ENCODE data around the gene POLA1. TPM values are rescaled to one million over a fixed set of nuclear protein-coding genes. Genes with fewer than 3 reads are reported as not detected.

POLA1 gene
- total and polyA plus RNA-seq, 4 donors: 8.8 to 30.8 (median 14.9) TPM

- no peaks in the 10 kb centered on the region for H3K9me3 ChIP-seq (ENCODE audit: control insufficient read depth, insufficient read depth, low read length)
- H3K27me3 ChIP-seq (ENCODE audit: control insufficient read depth, insufficient read depth, low read length): no peaks in the 10 kb centered on the region
- no peaks in the 10 kb centered on the region for H3K4me1 ChIP-seq (ENCODE audit: control insufficient read depth, insufficient read depth, low read length)
- DNase-seq (ENCODE audit: low read depth in 4 of 6, low spot score in 6 of 6): no peak
- WGBS (ENCODE audit: insufficient coverage): 100% methylated on average over 1 of the region's 2 CpGs
- no peaks in the 10 kb centered on the region for H3K36me3 ChIP-seq (ENCODE audit: control insufficient read depth, insufficient read depth, low read length)
- H3K27ac ChIP-seq (ENCODE audit: low read depth, low read length): no peak overlapping the region
- H3K4me3 ChIP-seq (ENCODE audit: low read depth, low read length): no peak overlapping the region
These were observed 134.4 kb downstream of the POLA1 start for GRCh38 chrX:24828147-24828546.

- Histone ChIP-seq H3K9me3 (ENCODE audit: control insufficient read depth, insufficient read depth, low read length) (no peaks in the 10 kb centered on the region), H3K4me1 (ENCODE audit: control insufficient read depth, insufficient read depth, low read length) (no peaks in the 10 kb centered on the region), H3K36me3 (ENCODE audit: control insufficient read depth, insufficient read depth, low read length) (no peaks in the 10 kb centered on the region), H3K27me3 (ENCODE audit: control insufficient read depth, insufficient read depth, low read length) (no peaks in the 10 kb centered on the region), H3K27ac (ENCODE audit: low read depth, low read length) (no peak overlapping the region), H3K4me3 (ENCODE audit: low read depth, low read length) (no peak overlapping the region)
- no peak for DNase-seq (ENCODE audit: low read depth in 4 of 6, low spot score in 6 of 6)
- 89% methylated on average over 2 of the region's 2 CpGs for WGBS (ENCODE audit: insufficient coverage)
These were observed 134.9 kb downstream of the POLA1 start for GRCh38 chrX:24828600-24828999.

- 49% methylated on average over 2 of the region's 5 CpGs for WGBS (ENCODE audit: insufficient coverage)
- H3K4me3 ChIP-seq (ENCODE audit: low read depth, low read length): no peak overlapping the region
- no peaks in the 10 kb centered on the region for H3K9me3 ChIP-seq (ENCODE audit: control insufficient read depth, insufficient read depth, low read length)
- H3K4me1 ChIP-seq (ENCODE audit: control insufficient read depth, insufficient read depth, low read length): no peaks in the 10 kb centered on the region
- no peak for DNase-seq (ENCODE audit: low read depth in 4 of 6, low spot score in 6 of 6)
- no peak overlapping the region for H3K27ac ChIP-seq (ENCODE audit: low read depth, low read length)
- H3K27me3 ChIP-seq (ENCODE audit: control insufficient read depth, insufficient read depth, low read length): no peaks in the 10 kb centered on the region
- no peaks in the 10 kb centered on the region for H3K36me3 ChIP-seq (ENCODE audit: control insufficient read depth, insufficient read depth, low read length)
These were observed 140.0 kb downstream of the POLA1 start for GRCh38 chrX:24833695-24834094.

DNA sequence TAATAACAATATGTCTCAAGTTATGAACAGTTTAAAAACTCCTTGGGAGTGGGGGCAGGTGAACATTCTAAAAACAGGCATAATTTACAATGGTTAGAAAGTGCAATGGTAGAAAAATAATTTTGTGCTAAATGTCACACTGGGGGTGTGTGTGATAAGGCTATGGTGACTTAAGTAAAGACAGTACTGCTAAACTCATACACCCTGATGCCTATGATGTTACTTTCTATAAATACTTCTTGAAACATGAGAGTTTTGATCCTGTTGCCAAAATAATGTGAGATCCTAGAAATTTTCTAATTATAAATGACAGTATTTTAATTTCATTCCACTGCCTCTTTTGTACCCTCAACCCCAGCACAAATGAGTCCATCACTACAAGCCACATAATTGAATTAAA is 144.2 kb downstream of the POLA1 start:
- peaks cover 2% of the 10 kb centered on the region for H3K27me3 ChIP-seq (ENCODE audit: control insufficient read depth, insufficient read depth, low read length)
- no peaks in the 10 kb centered on the region for H3K4me1 ChIP-seq (ENCODE audit: control insufficient read depth, insufficient read depth, low read length)
- no peaks in the 10 kb centered on the region for H3K9me3 ChIP-seq (ENCODE audit: control insufficient read depth, insufficient read depth, low read length)
- H3K36me3 ChIP-seq (ENCODE audit: control insufficient read depth, insufficient read depth, low read length): no peaks in the 10 kb centered on the region
- DNase-seq (ENCODE audit: low read depth in 4 of 6, low spot score in 6 of 6): no peak
- H3K27ac ChIP-seq (ENCODE audit: low read depth, low read length): no peak overlapping the region
- no peak overlapping the region for H3K4me3 ChIP-seq (ENCODE audit: low read depth, low read length)

DNA sequence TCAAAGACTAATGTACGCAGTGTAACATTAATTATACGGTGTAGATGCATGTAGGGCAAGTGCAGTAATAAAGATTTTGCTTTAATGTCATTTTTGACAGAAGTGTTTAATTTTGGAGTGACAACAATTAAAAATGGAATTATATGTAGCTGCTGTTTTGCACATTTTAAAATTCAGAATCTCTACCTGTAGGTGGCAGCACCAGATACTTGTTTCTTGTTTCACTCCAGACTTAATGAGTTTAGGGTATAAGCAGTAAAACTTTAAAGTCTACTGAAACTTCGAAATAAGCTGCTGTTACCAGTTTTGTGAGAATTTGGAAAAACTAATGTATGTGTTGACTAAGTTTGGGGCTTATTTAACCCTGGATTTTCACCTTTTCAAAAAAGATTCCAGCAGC is 144.9 kb downstream of the POLA1 start:
- no peaks in the 10 kb centered on the region for H3K4me1 ChIP-seq (ENCODE audit: control insufficient read depth, insufficient read depth, low read length)
- H3K27me3 ChIP-seq (ENCODE audit: control insufficient read depth, insufficient read depth, low read length): peaks cover 2% of the 10 kb centered on the region
- 14% methylated on average over 3 of the region's 3 CpGs for WGBS (ENCODE audit: insufficient coverage)
- no peaks in the 10 kb centered on the region for H3K9me3 ChIP-seq (ENCODE audit: control insufficient read depth, insufficient read depth, low read length)
- no peak overlapping the region for H3K4me3 ChIP-seq (ENCODE audit: low read depth, low read length)
- no peaks in the 10 kb centered on the region for H3K36me3 ChIP-seq (ENCODE audit: control insufficient read depth, insufficient read depth, low read length)
- no peak overlapping the region for H3K27ac ChIP-seq (ENCODE audit: low read depth, low read length)
- DNase-seq (ENCODE audit: low read depth in 4 of 6, low spot score in 6 of 6): peak in 5 of 6 donors; percentile 7 to 73 (median 31)

- 67% methylated on average over 3 of the region's 4 CpGs for WGBS (ENCODE audit: insufficient coverage)
- no peaks in the 10 kb centered on the region for H3K9me3 ChIP-seq (ENCODE audit: control insufficient read depth, insufficient read depth, low read length)
These were observed 145.6 kb downstream of the POLA1 start for GRCh38 chrX:24839331-24839730.

GRCh38 chrX:24842486-24842885 is 148.8 kb downstream of the POLA1 start:
- H3K27me3 ChIP-seq (ENCODE audit: control insufficient read depth, insufficient read depth, low read length): peaks cover 2% of the 10 kb centered on the region
- peak in 1 of 6 donors; percentile 4 for DNase-seq (ENCODE audit: low read depth in 4 of 6, low spot score in 6 of 6)
- WGBS (ENCODE audit: insufficient coverage): 33% methylated on average over 1 of the region's 5 CpGs

More at GRCh38 chrX:24839331-24839730, 145.6 kb downstream of the POLA1 start:
- no peaks in the 10 kb centered on the region for H3K4me1 ChIP-seq (ENCODE audit: control insufficient read depth, insufficient read depth, low read length)
- peaks cover 2% of the 10 kb centered on the region for H3K27me3 ChIP-seq (ENCODE audit: control insufficient read depth, insufficient read depth, low read length)
- H3K36me3 ChIP-seq (ENCODE audit: control insufficient read depth, insufficient read depth, low read length): no peaks in the 10 kb centered on the region
- no peak for DNase-seq (ENCODE audit: low read depth in 4 of 6, low spot score in 6 of 6)
- H3K4me3 ChIP-seq (ENCODE audit: low read depth, low read length): no peak overlapping the region
- no peak overlapping the region for H3K27ac ChIP-seq (ENCODE audit: low read depth, low read length)

DNA sequence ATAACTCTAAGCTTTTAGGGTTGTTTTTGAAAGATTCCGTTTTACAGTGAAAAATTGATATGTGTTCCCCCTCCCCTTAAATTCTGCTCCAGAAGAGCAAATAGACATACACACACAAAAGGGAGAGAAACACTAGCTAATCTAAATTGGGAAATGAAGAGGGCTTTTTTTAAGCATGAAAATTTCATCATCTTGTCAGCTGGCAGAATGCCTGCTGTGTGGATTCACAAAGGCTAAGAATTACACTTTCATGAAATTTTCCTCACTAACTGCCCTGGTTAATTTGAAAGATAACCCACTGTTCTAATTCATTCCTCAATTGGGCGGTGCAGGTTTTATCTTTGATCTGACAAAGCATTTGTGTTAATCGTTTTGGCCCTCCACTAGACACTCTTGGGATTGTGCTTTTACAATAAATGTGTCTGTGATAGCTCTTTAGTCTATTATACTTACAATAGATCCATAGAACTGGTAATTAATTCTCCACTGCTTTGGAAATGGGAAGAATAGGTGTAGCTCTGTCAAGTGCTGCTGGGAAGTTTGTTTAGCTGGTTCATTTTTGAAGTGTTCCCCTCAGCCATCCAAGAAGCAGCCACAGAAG is 152.9 kb downstream of the POLA1 start:
- Histone ChIP-seq H3K27me3 (ENCODE audit: control insufficient read depth, insufficient read depth, low read length) (no peaks in the 10 kb centered on the region), H3K36me3 (ENCODE audit: control insufficient read depth, insufficient read depth, low read length) (no peaks in the 10 kb centered on the region), H3K4me3 (ENCODE audit: low read depth, low read length) (no peak overlapping the region), H3K4me1 (ENCODE audit: control insufficient read depth, insufficient read depth, low read length) (no peaks in the 10 kb centered on the region), H3K9me3 (ENCODE audit: control insufficient read depth, insufficient read depth, low read length) (no peaks in the 10 kb centered on the region), H3K27ac (ENCODE audit: low read depth, low read length) (no peak overlapping the region)
- no CpG with 5 or more reads among the region's 3 CpGs for WGBS (ENCODE audit: insufficient coverage)
- DNase-seq (ENCODE audit: low read depth in 4 of 6, low spot score in 6 of 6): peak in 2 of 6 donors; percentile 4 to 16

More at GRCh38 chrX:24842486-24842885, 148.8 kb downstream of the POLA1 start:
- Histone ChIP-seq H3K27ac (ENCODE audit: low read depth, low read length) (no peak overlapping the region), H3K9me3 (ENCODE audit: control insufficient read depth, insufficient read depth, low read length) (no peaks in the 10 kb centered on the region), H3K4me3 (ENCODE audit: low read depth, low read length) (no peak overlapping the region), H3K4me1 (ENCODE audit: control insufficient read depth, insufficient read depth, low read length) (no peaks in the 10 kb centered on the region), H3K36me3 (ENCODE audit: control insufficient read depth, insufficient read depth, low read length) (no peaks in the 10 kb centered on the region)

DNA sequence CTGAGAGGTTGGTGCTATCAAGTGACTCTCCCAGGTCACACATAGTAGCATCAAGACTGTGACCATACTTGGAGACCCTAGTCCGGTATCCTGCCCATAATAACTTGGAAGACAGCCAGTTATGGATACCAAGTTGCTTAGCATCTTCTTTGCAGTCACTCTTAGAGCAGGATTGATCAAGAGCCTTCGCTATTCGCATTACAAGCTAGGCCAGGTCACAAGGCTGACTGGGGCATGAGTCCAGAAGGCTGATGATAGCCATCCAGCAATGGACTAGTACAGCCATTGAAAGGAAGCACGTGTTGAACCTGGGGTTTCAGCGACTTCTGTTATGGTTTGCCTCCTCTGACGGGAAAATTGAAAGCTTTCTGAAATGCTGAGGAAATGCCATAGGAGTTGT is 157.6 kb downstream of the POLA1 start:
- whole genome bisulfite sequencing (ENCODE audit: insufficient coverage): 67% methylated on average over 6 of the region's 6 CpGs
- no peaks in the 10 kb centered on the region for H3K36me3 ChIP-seq (ENCODE audit: control insufficient read depth, insufficient read depth, low read length)
- no peak for DNase-seq (ENCODE audit: low read depth in 4 of 6, low spot score in 6 of 6)
- H3K4me3 ChIP-seq (ENCODE audit: low read depth, low read length): no peak overlapping the region
- no peaks in the 10 kb centered on the region for H3K9me3 ChIP-seq (ENCODE audit: control insufficient read depth, insufficient read depth, low read length)
- no peak overlapping the region for H3K27ac ChIP-seq (ENCODE audit: low read depth, low read length)
- no peaks in the 10 kb centered on the region for H3K4me1 ChIP-seq (ENCODE audit: control insufficient read depth, insufficient read depth, low read length)
- H3K27me3 ChIP-seq (ENCODE audit: control insufficient read depth, insufficient read depth, low read length): no peaks in the 10 kb centered on the region

DNA sequence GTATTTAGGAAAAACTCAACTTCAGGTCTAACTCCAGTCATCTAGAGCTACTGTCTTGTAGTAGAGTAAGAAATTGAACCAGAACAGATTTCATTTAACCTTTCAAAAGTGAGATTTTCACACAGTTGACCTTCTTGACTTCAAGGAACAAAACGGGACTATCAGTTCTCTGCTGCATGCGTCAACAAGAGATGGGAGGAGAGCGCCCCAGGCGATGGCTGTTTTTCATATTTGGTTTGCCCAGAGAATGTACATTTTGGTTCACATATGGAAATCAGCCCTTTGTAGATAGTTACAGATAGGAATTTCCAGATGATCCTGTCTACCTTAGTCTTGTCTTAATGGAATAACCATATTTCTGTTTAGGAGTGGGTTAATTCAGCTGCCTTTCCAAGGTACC is 158.1 kb downstream of the POLA1 start:
- Histone ChIP-seq H3K4me3 (ENCODE audit: low read depth, low read length) (no peak overlapping the region), H3K27me3 (ENCODE audit: control insufficient read depth, insufficient read depth, low read length) (no peaks in the 10 kb centered on the region), H3K36me3 (ENCODE audit: control insufficient read depth, insufficient read depth, low read length) (no peaks in the 10 kb centered on the region), H3K4me1 (ENCODE audit: control insufficient read depth, insufficient read depth, low read length) (no peaks in the 10 kb centered on the region), H3K9me3 (ENCODE audit: control insufficient read depth, insufficient read depth, low read length) (no peaks in the 10 kb centered on the region), H3K27ac (ENCODE audit: low read depth, low read length) (no peak overlapping the region)
- no peak for DNase-seq (ENCODE audit: low read depth in 4 of 6, low spot score in 6 of 6)
- WGBS (ENCODE audit: insufficient coverage): 77% methylated on average over 3 of the region's 4 CpGs

Data from spinal cord (tissue), 10 donors.